Mesothelial cell of epicardium (in vitro differentiated cells): ENCODE measurements around the gene TAS2R13. TPM values are rescaled to one million over a fixed set of nuclear protein-coding genes. Genes with fewer than 3 reads are reported as not detected.

ENCODE experiments used
- DNase-seq, 2 experiments: peaks; one replicate each; pipeline ENCODE4 v3.0.0; 2021; ENCODE audit warnings: low spot score in 2 of 2; ENCODE audit not compliant: unreplicated experiment in 2 of 2
- H3K27ac Mint-ChIP-seq: 2 replicates; pipeline ENCODE4 v1.8.0; 2021; ENCODE audit warnings: mixed read lengths
- H3K27me3 Mint-ChIP-seq: 2 replicates; pipeline ENCODE4 v1.8.0; 2021; ENCODE audit warnings: low read depth, mixed read lengths
- H3K36me3 Mint-ChIP-seq: 2 replicates; pipeline ENCODE4 v1.8.0; 2021; ENCODE audit warnings: mixed read lengths
- H3K4me1 Mint-ChIP-seq: 2 replicates; pipeline ENCODE4 v1.8.0; 2021; ENCODE audit warnings: mixed read lengths
- H3K4me3 Mint-ChIP-seq: 2 replicates; pipeline ENCODE4 v1.8.0; 2021; ENCODE audit warnings: mild to moderate bottlenecking, moderate library complexity, mixed read lengths
- H3K9me3 Mint-ChIP-seq: 2 replicates; pipeline ENCODE4 v1.8.0; 2021; ENCODE audit warnings: mixed read lengths
- CTCF ChIP-seq: fragments of 200-600 bp; sonication (generic); IDR thresholded peaks from one replicate; pipeline ENCODE4 v1.5.0; 2021; ENCODE audit warnings: antibody characterized with exemption; ENCODE audit not compliant: unreplicated experiment
- total RNA-seq: library from RNA; stranded (reverse); gene quantifications from 3 replicates; pipeline ENCODE4 v1.2.1, GENCODE V29; 2021

The TAS2R13 gene, protein sequence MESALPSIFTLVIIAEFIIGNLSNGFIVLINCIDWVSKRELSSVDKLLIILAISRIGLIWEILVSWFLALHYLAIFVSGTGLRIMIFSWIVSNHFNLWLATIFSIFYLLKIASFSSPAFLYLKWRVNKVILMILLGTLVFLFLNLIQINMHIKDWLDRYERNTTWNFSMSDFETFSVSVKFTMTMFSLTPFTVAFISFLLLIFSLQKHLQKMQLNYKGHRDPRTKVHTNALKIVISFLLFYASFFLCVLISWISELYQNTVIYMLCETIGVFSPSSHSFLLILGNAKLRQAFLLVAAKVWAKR
- 3.1 to 3.8 TPM (median 3.5 TPM) in 3 replicates for total RNA-seq

- no peak for DNase-seq
- no peaks in the 10 kb centered on the region for H3K27me3 Mint-ChIP-seq
- no peaks in the 10 kb centered on the region for H3K4me1 Mint-ChIP-seq
- no peak within 1 kb of the TSS for H3K27ac Mint-ChIP-seq
- no peak within 1 kb of the TSS for H3K4me3 Mint-ChIP-seq
- no peak for TF ChIP-seq CTCF
- peaks cover 22% of the 10 kb centered on the region for H3K9me3 Mint-ChIP-seq
- peaks cover 24% of the 10 kb centered on the region for H3K36me3 Mint-ChIP-seq
These were observed at the start of gene TAS2R13 for GRCh38 chr12:10909462-10909861. TAS2R13 (minus strand) TSS chr12:10909562; CDS start chr12:10909298, 264 bp downstream.

GRCh38 chr12:10957741-10958140, 48.4 kb upstream of the TAS2R13 start:
- Mint-ChIP-seq H3K27ac (no peak overlapping the region), H3K27me3 (no peaks in the 10 kb centered on the region), H3K36me3 (peaks cover 60% of the 10 kb centered on the region), H3K9me3 (peaks cover 52% of the 10 kb centered on the region), H3K4me3 (no peak overlapping the region), H3K4me1 (no peaks in the 10 kb centered on the region)
- no peak for TF ChIP-seq CTCF
- no peak for DNase-seq

DNA sequence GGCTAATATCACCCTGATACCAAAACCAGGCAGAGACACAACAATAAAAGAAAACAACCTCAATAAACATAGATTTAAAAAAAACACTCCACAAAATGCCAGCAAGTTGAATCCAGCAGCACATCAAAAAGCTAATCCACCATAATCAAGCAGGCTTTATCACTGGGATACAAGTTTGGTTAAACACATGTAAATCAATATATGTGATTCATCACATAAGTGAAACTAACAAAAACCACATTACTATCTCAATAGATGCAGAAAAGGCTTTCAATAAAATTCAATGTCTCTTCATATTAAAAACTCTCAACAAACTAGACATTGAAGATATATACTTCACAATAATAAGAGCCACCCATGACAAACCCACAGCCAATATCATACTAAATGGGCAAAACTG, 46.7 kb upstream of the TAS2R13 start:
- Mint-ChIP-seq H3K36me3 (peaks cover 59% of the 10 kb centered on the region), H3K4me1 (no peaks in the 10 kb centered on the region), H3K27me3 (no peaks in the 10 kb centered on the region), H3K27ac (no peak overlapping the region), H3K9me3 (peaks cover 54% of the 10 kb centered on the region), H3K4me3 (no peak overlapping the region)
- DNase-seq, result no peak
- no peak for TF ChIP-seq CTCF

DNA sequence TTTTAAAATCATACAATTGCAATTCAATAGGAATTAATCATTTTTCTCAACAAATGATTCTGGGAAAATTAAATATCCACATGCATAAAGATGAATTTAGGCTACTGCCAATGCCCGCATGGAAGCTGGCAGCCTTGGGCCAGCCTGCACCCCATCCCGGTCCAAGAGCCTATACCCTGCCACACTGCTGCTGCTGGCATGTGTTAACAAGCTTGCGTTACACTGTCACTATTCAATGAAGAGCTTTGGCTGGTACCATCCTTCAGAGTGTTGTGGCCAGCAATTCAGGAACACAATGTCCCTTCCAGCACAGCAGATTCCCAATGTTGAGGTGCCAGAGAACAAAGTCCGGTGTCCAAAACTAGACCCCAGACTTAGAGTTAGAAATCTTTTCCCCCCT, 43.3 kb upstream of the TAS2R13 start:
- Mint-ChIP-seq H3K27ac (no peak overlapping the region), H3K4me1 (no peaks in the 10 kb centered on the region), H3K4me3 (no peak overlapping the region), H3K9me3 (peaks cover 73% of the 10 kb centered on the region), H3K27me3 (no peaks in the 10 kb centered on the region), H3K36me3 (peaks cover 71% of the 10 kb centered on the region)
- no peak for TF ChIP-seq CTCF
- DNase-seq, result no peak

DNA sequence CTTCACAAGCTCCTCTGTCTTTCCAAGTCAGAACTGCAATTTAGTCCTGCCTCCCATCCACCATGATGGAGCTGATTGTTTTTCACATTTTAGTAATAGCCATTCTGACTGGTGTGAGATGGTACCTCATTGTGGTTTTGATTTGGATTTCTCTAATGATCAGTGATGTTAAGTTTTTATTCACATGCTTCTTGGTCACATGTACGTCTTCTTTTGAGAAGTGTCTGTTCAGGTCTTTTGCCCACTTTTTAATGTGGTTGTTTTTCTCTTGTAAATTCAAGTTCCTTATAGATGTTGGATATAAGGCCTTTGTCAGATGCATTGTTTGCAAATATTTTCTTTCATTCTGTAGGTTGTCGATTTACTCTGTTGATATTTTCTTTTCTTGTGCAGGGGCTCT, 33.8 kb upstream of the TAS2R13 start:
- H3K4me1 Mint-ChIP-seq, result no peaks in the 10 kb centered on the region
- H3K27ac Mint-ChIP-seq, result no peak overlapping the region
- TF ChIP-seq CTCF, result no peak
- no peak for DNase-seq
- H3K27me3 Mint-ChIP-seq, result no peaks in the 10 kb centered on the region
- H3K9me3 Mint-ChIP-seq, result peaks cover 47% of the 10 kb centered on the region
- peaks cover 44% of the 10 kb centered on the region for H3K36me3 Mint-ChIP-seq
- no peak overlapping the region for H3K4me3 Mint-ChIP-seq
